Subcutaneous adipose tissue (tissue), 4 donors: Measurements from ENCODE around the gene KCNJ9. TPM values are rescaled to one million over a fixed set of nuclear protein-coding genes. Genes with fewer than 3 reads are reported as not detected.

Experiments used
- total RNA-seq, 4 donors: library from RNA; depleted of rRNA; stranded (reverse); fragments of >200 nt; gene quantifications; one replicate each; pipeline ENCODE4 v1.1.0, GENCODE V29; 2016
- TF ChIP-seq, protein P1 (sequence below): fragments of 450-650 bp; IDR thresholded peaks from one replicate; pipeline ENCODE4 v1.5.1; 2016; ENCODE audit warnings: low read depth, mild to moderate bottlenecking, control low read depth, antibody characterized with exemption, moderate library complexity

The KCNJ9 gene
- total RNA-seq, 4 donors from 2014 or later, result not detected

DNA sequence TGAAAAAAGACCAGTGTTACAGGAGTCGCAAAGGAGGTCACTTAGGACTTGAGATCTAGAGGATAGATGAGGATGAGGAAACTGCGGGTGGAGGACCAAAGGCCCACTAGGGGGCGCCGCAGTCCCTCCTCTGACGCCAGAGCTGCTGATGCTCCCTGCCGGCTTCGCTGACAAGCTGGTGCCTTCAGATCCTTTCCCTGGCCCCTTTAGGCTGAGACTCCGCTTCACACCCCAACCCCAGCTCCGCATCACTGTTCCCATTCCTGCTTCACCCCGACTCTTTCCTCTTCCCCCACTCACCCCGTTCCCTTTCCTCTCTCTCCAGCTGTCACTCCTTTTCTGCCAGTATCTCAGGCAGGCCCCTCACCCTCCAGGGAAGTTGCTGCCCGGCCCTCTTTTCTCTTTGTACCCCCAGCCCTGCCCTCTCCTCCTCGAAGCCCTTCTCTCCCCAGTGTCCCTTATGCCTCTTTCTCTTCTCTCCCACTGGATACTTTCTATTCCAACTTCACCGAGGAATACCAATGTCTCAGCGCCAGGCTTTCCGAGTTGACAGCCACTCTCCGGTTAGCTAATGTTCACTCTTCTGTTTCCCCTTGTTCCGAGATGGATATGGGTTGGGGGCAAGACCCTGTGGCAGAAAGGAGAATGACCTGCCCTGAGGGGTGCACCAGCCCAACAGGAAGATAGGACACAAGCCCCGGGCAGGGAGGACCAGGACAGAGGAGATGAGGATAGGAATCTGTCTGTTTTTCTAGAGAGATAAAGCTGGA, 4.5 kb downstream of the KCNJ9 start:
- TF ChIP-seq, protein P1, sequence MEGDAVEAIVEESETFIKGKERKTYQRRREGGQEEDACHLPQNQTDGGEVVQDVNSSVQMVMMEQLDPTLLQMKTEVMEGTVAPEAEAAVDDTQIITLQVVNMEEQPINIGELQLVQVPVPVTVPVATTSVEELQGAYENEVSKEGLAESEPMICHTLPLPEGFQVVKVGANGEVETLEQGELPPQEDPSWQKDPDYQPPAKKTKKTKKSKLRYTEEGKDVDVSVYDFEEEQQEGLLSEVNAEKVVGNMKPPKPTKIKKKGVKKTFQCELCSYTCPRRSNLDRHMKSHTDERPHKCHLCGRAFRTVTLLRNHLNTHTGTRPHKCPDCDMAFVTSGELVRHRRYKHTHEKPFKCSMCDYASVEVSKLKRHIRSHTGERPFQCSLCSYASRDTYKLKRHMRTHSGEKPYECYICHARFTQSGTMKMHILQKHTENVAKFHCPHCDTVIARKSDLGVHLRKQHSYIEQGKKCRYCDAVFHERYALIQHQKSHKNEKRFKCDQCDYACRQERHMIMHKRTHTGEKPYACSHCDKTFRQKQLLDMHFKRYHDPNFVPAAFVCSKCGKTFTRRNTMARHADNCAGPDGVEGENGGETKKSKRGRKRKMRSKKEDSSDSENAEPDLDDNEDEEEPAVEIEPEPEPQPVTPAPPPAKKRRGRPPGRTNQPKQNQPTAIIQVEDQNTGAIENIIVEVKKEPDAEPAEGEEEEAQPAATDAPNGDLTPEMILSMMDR, result no peak

DNA sequence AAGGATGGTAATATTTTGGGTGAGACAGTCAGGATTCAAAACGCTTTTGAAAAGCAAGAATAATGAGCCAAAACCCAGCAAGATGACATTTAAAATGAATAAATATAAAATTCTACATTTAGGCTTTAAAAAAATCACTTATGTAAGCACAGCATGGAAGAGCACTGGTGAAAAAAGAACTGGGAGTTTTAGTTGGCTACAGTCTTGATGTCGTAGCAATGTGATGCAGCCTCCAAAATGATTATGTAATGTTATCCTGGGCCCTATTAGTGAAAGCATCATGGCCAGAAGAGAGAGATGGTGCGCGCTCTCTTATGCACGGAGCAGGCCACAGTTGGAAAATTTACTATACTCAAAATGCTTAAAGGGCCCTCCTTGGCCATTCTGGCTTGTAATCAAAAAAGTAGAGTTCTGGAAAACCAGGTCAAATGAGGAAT, 5.1 kb downstream of the KCNJ9 start:
- TF ChIP-seq, protein P1, result no peak

DNA sequence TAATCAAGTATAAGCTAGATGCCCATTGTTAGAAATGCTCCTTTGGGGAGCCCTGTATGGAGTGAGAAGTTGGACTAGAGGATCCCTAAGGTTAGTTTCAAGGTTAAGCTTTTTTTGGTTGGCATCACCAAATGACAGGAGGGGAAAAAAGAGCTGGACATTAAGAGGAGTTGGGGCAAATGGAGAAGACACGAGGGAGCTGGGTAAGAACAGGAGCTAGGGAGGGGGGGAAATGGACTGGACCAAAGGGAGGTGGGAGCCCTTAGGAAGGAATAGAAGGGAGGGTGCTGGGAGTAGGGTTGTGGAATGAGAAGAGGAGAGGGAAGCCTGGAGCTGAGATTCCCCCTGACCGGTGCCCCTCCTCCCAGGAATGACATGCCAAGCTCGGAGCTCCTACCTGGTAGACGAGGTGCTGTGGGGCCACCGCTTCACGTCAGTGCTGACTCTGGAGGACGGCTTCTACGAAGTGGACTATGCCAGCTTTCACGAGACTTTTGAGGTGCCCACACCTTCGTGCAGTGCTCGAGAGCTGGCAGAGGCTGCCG, 5.9 kb downstream of the KCNJ9 start:
- TF ChIP-seq, protein P1, result no peak

DNA sequence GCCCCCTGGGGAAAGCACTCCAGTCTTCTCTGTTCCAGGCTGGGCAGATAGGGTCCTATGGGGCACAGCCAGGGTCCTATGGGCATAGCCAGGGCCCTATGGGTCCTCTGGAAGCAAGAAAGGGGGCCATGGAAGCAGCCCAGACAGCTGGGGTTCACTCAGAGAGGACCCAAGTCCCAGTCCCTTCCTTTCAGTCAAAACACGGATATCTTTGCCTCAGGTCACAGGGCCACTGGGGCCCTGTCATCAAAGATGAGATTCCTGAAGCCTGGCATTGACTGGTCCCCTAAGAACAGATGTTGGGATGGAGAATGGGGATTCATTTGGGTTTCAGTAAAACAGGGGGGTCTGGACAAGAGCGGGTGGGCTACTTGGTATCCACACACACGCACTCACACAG, 8.5 kb downstream of the KCNJ9 start:
- TF ChIP-seq, protein P1, result no peak

DNA sequence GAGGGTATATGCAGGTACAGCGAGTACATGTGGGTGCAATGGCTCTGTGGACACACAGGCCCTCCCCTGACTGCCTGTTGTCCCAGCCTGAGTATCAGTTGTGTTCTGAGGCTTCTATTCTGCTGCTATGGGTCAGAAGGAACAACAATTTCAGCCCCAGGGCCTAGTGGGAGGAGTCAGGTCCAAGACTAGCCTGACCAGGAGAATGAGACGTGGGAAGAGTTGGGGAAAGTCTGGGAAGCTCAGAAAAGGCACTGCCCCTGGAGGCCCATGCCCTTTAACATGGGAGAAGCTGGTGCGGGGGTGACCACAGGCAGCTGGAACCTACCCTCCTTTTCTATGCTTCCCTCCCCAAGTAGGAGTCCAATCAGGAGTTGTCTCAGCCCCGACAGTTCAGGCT, 9.4 kb downstream of the KCNJ9 start:
- TF ChIP-seq, protein P1, result no peak

DNA sequence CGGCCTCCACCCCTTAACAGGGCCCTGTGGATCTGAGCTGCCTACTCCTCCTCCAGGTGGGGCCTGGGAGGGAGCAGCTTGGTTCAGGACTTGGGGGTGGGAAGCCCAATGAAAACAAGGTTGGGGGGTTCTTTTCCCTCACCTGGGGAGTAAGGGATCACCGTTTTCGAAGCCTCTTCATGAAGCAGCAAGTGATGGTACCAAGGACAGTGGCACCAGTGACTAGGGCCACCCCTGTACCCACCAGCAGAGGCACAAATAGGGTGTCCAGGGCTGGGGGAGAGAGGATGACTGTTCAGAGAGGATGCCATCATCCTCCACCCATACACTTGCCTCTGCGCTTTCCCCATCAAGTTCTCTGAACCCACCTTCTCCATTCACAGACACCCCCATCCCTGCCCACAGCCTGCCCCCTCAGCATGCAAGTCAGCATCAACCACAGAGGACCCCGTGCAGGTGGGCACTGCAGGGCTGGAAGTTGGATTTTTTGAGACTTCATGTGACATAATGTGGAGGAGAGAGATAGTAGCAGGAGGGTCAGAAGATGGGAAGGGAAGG, 10.4 kb downstream of the KCNJ9 start:
- TF ChIP-seq, protein P1, result no peak

DNA sequence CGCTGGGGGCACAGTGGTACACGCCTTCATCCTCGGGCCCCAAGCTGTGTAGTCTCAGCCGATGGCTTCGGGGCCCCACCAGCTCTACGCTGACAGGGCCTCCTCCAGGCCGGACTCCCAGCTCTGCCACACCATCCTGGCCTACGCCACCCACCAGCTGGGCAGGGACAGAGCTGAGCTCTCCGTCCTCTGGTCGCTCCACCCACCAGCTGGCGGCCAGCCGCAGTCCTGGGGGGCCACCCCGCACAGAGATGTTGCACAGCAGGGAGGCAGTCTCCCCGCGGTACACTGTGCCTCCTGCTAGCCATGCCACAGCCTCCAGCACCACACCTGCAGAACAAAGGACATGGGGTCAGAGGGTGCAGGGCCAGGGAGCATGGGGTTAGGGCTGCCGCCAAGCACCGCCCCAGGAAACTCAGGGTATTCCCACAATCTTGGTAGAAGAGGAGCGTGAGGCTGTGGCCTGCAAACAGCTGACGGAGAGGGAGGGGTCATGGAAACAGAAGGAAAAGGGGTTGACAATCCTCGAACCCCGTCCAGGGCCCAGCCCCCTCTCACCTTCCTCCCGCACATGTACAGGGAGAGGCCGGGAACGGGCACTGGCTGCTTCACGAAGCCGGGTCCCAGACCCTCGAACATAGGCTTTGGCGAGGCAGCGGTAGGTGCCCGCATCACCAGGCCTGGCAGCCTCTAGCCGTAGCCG, 11.2 kb downstream of the KCNJ9 start:
- TF ChIP-seq, protein P1, result no peak
